Ecto neural progenitor cell (in vitro differentiated cells): ENCODE measurements around the gene YAP1.
"Not testable (repeated sequence)": the region's sequence is repeated elsewhere in the genome, so short reads cannot be mapped to it uniquely, and the experiment has no call there.

Source experiments
- DNase-seq: peaks from one replicate; pipeline ENCODE4 v3.0.0-alpha.2; 2018; ENCODE audit warnings: low spot score

The YAP1 gene

GRCh38 chr11:102200325-102200724 is 90.1 kb downstream of the YAP1 start:
- DNase-seq: not testable (repeated sequence)

DNA sequence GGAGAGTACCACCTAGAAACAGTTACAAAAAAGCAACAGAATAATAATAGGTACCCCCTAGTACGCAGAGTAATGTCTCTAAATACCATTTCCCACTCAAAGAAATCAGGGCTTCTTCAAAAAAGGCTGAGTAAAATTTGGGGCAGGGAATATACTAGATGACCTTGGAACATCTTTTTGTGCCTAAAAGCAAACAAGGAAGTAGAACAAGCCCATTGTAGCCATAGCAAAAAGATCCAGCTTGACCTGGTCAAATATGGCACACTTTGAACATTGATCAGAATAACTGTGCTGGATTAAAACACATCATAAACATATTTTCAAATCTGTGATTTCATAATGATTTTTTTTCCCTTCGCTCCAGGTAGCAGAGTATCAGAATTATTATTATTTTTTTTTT is 91.5 kb downstream of the YAP1 start:
- no peak for DNase-seq

- no peak for DNase-seq
These were observed 92.7 kb downstream of the YAP1 start for GRCh38 chr11:102202972-102203371.

DNA sequence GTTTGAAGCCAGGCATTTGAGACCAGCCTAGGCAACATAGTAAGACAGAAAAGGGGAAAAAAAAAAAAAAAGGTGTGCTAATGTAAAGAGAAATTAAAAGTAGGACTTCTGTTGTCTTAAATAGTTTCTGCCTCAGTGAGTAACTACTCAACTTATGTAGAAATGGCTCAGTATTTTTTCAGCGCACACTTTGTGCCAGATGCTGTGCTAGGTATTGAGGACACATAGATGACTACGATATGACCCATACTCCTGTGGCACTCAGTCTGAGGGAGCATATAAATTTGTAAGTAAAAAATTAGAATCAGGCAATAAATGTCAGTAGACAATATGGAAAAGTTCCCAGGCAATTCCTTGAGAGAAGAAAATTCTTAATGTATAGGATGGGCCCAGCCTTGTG is 93.9 kb downstream of the YAP1 start:
- no peak for DNase-seq

GRCh38 chr11:102205805-102206204 is 95.6 kb downstream of the YAP1 start:
- DNase-seq: no peak

- DNase-seq: no peak
These were observed 98.6 kb downstream of the YAP1 start for GRCh38 chr11:102208835-102209234.

DNA sequence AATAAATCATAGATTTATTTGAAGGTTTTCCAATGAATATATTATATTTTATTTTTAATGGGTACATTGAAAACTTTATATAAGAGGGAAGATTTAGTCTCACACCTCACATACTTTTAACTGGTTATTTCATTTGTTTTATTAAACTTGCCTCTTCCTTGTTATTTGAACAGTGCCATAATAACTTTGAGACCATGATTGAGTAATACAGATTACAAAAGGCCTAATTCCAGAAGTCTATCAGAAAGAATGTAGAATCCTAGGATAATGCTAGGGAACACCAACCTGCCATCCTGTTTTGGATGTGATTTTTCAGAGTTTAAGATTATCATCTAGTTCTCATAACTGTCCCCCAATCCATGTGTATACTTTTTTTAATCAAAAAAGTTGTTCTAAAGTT is 104.4 kb downstream of the YAP1 start:
- no peak for DNase-seq

DNA sequence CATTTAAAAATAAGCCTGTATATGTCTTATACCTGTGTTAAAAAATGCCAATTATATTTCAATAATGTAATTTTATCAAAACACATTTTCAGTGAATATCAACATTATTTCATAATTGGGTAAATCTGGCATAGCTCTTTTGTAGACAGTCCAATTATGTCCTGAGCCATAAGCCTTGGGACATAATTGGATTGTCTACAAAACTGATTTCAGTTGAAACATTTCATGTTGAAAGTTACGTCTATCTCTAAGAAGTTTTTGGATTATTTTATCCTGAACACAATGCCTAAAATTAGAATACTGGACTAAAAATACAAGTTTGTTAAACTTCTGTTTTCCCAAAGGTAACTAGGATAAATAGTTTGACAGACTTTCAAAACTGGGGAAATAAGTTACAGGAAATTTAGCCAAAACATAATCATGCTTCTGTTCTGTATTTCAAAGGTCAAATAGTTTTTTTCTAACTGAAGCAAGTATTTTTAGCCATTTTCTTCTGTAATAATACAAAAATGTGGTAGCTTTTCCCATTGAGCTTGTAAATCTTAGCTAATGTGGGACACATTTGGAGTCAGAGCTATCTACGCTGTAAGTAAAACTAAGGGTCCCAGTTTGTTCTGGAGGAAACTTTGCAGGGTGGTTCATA is 106.3 kb downstream of the YAP1 start:
- DNase-seq: no peak

DNA sequence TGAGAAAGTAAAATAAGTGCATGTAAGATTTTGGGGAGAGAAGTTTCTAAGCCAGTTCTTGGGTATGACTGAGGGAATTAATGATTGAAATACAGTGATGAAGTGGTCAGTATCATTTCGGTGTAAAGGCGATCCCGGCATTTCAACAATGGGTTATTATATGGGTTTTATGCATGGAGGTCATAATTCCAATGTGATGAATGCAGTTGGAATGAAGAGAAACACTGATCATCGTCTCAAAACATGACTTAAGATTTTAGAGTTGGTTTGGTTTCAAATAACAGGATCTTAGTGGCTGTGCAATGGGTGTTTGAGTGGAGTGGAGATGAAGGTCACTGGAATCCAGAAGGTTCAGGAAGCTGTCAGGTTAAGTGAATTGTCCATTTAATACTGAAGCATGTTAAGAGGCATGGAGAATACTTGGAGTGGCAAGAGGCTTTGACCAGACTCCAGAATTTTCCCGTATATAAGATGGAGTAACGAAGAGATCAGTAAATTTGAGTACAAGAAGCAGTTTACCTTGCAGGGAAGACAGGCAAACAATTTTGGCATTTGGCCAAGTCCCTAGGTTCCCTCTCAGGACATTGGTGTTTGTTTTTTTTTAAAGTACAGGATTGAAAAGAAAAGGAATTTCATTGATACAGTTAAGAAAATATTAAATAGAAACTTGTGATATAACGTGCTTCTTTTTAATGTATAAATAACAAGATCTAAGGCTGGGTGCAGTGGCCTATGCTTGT is 110.7 kb downstream of the YAP1 start:
- DNase-seq: no peak

GRCh38 chr11:102223859-102224258 is 113.6 kb downstream of the YAP1 start:
- no peak for DNase-seq

- no peak for DNase-seq
These were observed 115.7 kb downstream of the YAP1 start for GRCh38 chr11:102225689-102226568.

GRCh38 chr11:102226702-102227490 is 116.6 kb downstream of the YAP1 start:
- no peak for DNase-seq

- DNase-seq: no peak
These were observed 119.4 kb downstream of the YAP1 start for GRCh38 chr11:102229510-102230123.

DNA sequence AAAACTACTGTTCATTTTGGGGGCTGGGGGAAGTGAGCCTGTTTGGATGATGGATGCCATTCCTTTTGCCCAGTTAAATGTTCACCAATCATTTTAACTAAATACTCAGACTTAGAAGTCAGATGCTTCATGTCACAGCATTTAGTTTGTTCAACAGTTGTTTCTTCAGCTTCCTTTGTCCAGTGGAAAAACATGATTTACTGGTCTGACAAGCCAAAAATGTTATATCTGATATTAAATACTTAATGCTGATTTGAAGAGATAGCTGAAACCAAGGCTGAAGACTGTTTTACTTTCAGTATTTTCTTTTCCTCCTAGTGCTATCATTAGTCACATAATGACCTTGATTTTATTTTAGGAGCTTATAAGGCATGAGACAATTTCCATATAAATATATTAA is 119.9 kb downstream of the YAP1 start:
- no peak for DNase-seq

GRCh38 chr11:102230911-102231310 is 120.7 kb downstream of the YAP1 start:
- no peak for DNase-seq

- no peak for DNase-seq
These were observed 124.7 kb downstream of the YAP1 start for GRCh38 chr11:102234779-102235439.

DNA sequence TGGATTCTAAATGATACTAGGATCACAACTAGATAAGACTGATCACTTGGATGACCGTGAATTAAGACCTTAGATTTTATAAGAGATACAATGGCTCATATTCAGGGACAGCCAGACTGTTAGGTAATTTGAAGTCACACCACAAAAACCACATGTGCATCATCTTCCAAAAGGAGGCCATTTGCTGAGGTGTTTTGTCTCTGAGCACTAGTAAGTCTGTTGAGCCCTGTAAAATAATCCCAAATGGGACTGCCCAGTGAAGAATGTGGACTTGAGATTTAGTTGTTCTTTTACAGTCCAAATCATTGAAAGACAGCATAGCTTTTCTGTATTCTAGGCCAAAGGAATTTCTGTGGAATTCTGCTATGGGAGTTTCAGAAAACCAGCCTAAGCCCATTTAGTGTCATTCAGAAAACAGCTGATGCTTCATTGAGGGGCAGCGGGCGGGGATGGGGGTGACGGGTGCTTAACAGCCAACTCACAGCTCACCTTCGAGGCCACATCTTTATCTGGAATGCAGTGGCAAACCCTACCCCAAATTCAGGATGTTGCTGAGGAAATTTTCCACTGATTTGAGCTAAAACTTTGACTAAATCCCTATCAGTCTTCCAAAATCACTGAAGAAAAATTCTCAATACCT is 127.0 kb downstream of the YAP1 start:
- no peak for DNase-seq

GRCh38 chr11:102238391-102238821 is 128.2 kb downstream of the YAP1 start:
- no peak for DNase-seq

DNA sequence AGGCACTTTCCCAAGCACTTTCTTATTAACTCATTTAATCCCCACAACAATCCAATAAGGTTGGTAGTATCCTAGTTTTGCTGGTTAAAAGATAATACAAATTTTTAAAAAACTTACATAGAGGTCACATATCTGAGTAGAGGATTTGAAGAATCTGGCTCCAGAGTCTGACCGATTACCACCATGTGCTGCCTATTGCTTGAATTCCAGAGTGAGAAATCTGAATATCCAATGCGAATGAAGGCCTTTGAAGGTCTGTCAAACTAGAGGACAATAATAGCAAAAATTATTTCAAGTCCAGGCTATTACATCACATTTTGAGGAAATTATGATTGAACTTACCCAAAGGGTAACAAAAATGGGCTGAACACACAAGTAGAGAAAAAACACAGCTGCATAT is 129.2 kb downstream of the YAP1 start:
- no peak for DNase-seq

GRCh38 chr11:102239911-102240310 is 129.7 kb downstream of the YAP1 start:
- DNase-seq: no peak

GRCh38 chr11:102240502-102240901 is 130.3 kb downstream of the YAP1 start:
- DNase-seq: no peak
